ENCODE measurements around the gene COX8A.

DNA sequence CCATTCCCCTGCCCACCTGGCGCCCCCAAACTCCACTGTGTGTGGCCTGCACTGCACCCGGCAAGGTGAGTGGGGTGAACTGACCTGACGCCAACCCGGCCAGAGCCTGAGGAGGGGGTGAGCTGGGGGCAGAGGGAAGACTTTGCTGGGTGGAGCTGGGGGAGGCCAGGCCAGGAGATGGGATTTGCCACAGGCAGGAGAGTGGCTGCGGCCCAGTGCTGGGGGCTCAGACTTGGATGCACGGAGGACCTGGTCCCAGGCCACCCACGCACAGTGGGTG is 43.5 kb downstream of the COX8A start:
- TF ChIP-seq RARB (CRISPR knock-in tag; IDR thresholded peaks at IDR 0.05) (no peak), HDAC2 (IDR thresholded peaks at IDR 0.05) (no peak), MYC (IDR thresholded peaks at IDR 0.05; ENCODE audit: borderline replicate concordance, low read length) (no peak)
- TF ChIP-seq, protein P1, sequence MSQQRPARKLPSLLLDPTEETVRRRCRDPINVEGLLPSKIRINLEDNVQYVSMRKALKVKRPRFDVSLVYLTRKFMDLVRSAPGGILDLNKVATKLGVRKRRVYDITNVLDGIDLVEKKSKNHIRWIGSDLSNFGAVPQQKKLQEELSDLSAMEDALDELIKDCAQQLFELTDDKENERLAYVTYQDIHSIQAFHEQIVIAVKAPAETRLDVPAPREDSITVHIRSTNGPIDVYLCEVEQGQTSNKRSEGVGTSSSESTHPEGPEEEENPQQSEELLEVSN (IDR thresholded peaks at IDR 0.05; ENCODE audit: borderline replicate concordance, low read depth) = no peak
- TF ChIP-seq, protein P2, sequence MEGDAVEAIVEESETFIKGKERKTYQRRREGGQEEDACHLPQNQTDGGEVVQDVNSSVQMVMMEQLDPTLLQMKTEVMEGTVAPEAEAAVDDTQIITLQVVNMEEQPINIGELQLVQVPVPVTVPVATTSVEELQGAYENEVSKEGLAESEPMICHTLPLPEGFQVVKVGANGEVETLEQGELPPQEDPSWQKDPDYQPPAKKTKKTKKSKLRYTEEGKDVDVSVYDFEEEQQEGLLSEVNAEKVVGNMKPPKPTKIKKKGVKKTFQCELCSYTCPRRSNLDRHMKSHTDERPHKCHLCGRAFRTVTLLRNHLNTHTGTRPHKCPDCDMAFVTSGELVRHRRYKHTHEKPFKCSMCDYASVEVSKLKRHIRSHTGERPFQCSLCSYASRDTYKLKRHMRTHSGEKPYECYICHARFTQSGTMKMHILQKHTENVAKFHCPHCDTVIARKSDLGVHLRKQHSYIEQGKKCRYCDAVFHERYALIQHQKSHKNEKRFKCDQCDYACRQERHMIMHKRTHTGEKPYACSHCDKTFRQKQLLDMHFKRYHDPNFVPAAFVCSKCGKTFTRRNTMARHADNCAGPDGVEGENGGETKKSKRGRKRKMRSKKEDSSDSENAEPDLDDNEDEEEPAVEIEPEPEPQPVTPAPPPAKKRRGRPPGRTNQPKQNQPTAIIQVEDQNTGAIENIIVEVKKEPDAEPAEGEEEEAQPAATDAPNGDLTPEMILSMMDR (IDR thresholded peaks at IDR 0.05) = no peak
